ENCODE results near the gene NAA40. TPM values are rescaled to one million over a fixed set of nuclear protein-coding genes. Genes with fewer than 3 reads are reported as not detected.

NAA40 gene
- polyA plus RNA-seq, 1 donor from 2014 or later = 66.7 TPM

GRCh38 chr11:63909591-63910506, 29.0 kb upstream of the NAA40 start:
- H3K27ac ChIP-seq (ENCODE audit: low read length) = no peak overlapping the region
- TF ChIP-seq, protein P1, sequence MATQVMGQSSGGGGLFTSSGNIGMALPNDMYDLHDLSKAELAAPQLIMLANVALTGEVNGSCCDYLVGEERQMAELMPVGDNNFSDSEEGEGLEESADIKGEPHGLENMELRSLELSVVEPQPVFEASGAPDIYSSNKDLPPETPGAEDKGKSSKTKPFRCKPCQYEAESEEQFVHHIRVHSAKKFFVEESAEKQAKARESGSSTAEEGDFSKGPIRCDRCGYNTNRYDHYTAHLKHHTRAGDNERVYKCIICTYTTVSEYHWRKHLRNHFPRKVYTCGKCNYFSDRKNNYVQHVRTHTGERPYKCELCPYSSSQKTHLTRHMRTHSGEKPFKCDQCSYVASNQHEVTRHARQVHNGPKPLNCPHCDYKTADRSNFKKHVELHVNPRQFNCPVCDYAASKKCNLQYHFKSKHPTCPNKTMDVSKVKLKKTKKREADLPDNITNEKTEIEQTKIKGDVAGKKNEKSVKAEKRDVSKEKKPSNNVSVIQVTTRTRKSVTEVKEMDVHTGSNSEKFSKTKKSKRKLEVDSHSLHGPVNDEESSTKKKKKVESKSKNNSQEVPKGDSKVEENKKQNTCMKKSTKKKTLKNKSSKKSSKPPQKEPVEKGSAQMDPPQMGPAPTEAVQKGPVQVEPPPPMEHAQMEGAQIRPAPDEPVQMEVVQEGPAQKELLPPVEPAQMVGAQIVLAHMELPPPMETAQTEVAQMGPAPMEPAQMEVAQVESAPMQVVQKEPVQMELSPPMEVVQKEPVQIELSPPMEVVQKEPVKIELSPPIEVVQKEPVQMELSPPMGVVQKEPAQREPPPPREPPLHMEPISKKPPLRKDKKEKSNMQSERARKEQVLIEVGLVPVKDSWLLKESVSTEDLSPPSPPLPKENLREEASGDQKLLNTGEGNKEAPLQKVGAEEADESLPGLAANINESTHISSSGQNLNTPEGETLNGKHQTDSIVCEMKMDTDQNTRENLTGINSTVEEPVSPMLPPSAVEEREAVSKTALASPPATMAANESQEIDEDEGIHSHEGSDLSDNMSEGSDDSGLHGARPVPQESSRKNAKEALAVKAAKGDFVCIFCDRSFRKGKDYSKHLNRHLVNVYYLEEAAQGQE (IDR thresholded peaks at IDR 0.05; ENCODE audit: borderline replicate concordance) = no peak
- no peak for TF ChIP-seq MXI1 (conservative IDR thresholded peaks at IDR 0.05; ENCODE audit: poor library complexity, severe bottlenecking)
- no peak for TF ChIP-seq EZH2 (IDR thresholded peaks at IDR 0.05; ENCODE audit: borderline replicate concordance, insufficient read depth, low read length, poor library complexity, severe bottlenecking)
- TF ChIP-seq POLR2AphosphoS5 (IDR thresholded peaks at IDR 0.05) = no peak
- TF ChIP-seq CTCF (IDR thresholded peaks at IDR 0.05; ENCODE audit: poor library complexity, severe bottlenecking) = no peak
- no peak for TF ChIP-seq TAF1 (IDR thresholded peaks at IDR 0.05; ENCODE audit: low read depth)
- no peak for TF ChIP-seq EP300 (conservative IDR thresholded peaks at IDR 0.05; ENCODE audit: poor library complexity, severe bottlenecking)
- TF ChIP-seq SMC3 (conservative IDR thresholded peaks at IDR 0.05; ENCODE audit: poor library complexity) = no peak
- no peak for TF ChIP-seq RAD21 (conservative IDR thresholded peaks at IDR 0.05)
- no peaks in the 10 kb centered on the region for H3K9me2 ChIP-seq (ENCODE audit: insufficient read depth, low read length)
- H3K36me3 ChIP-seq (ENCODE audit: insufficient read depth, low read length) = peaks cover 6% of the 10 kb centered on the region
- no peaks in the 10 kb centered on the region for H3K27me3 ChIP-seq (ENCODE audit: insufficient read depth, low read depth, low read length)
- no peaks in the 10 kb centered on the region for H3K9me3 ChIP-seq (ENCODE audit: low read length)
- peaks cover 13% of the 10 kb centered on the region for H3K79me2 ChIP-seq (replicated peaks; ENCODE audit: insufficient read depth, low read length)
- H3K4me2 ChIP-seq (ENCODE audit: low read length) = no peak overlapping the region
- no peak overlapping the region for H2AFZ ChIP-seq (ENCODE audit: low read depth, low read length)
- H4K20me1 ChIP-seq (ENCODE audit: insufficient read depth) = peaks cover 2% of the 10 kb centered on the region
- no peak overlapping the region for H3K9ac ChIP-seq (ENCODE audit: low read length)
- no peak overlapping the region for H3K4me3 ChIP-seq (ENCODE audit: low read length)
- no peaks in the 10 kb centered on the region for H3F3A ChIP-seq (ENCODE audit: insufficient read depth, low read length, poor library complexity, severe bottlenecking)

- TF ChIP-seq TAF1 (IDR thresholded peaks at IDR 0.05; ENCODE audit: low read depth) = no peak
- no peak for TF ChIP-seq POLR2AphosphoS5 (IDR thresholded peaks at IDR 0.05)
- no peak for TF ChIP-seq EZH2 (IDR thresholded peaks at IDR 0.05; ENCODE audit: borderline replicate concordance, insufficient read depth, low read length, poor library complexity, severe bottlenecking)
- TF ChIP-seq RAD21 (conservative IDR thresholded peaks at IDR 0.05) = no peak
- TF ChIP-seq MXI1 (conservative IDR thresholded peaks at IDR 0.05; ENCODE audit: poor library complexity, severe bottlenecking) = no peak
- TF ChIP-seq CTCF (IDR thresholded peaks at IDR 0.05; ENCODE audit: poor library complexity, severe bottlenecking) = no peak
- TF ChIP-seq EP300 (conservative IDR thresholded peaks at IDR 0.05; ENCODE audit: poor library complexity, severe bottlenecking) = no peak
- TF ChIP-seq, protein P1 (IDR thresholded peaks at IDR 0.05; ENCODE audit: borderline replicate concordance) = no peak
- no peak for TF ChIP-seq SMC3 (conservative IDR thresholded peaks at IDR 0.05; ENCODE audit: poor library complexity)
- H3K79me2 ChIP-seq (replicated peaks; ENCODE audit: insufficient read depth, low read length) = peaks cover 20% of the 10 kb centered on the region
- H3K27ac ChIP-seq (ENCODE audit: low read length) = no peak overlapping the region
- H4K20me1 ChIP-seq (ENCODE audit: insufficient read depth) = peaks cover 7% of the 10 kb centered on the region
- no peaks in the 10 kb centered on the region for H3F3A ChIP-seq (ENCODE audit: insufficient read depth, low read length, poor library complexity, severe bottlenecking)
- no peak overlapping the region for H3K4me3 ChIP-seq (ENCODE audit: low read length)
- H3K36me3 ChIP-seq (ENCODE audit: insufficient read depth, low read length) = peaks cover 6% of the 10 kb centered on the region
- H3K27me3 ChIP-seq (ENCODE audit: insufficient read depth, low read depth, low read length) = no peaks in the 10 kb centered on the region
- H2AFZ ChIP-seq (ENCODE audit: low read depth, low read length) = no peak overlapping the region
- H3K9me3 ChIP-seq (ENCODE audit: low read length) = no peaks in the 10 kb centered on the region
- H3K9ac ChIP-seq (ENCODE audit: low read length) = no peak overlapping the region
- no peak overlapping the region for H3K4me2 ChIP-seq (ENCODE audit: low read length)
- H3K9me2 ChIP-seq (ENCODE audit: insufficient read depth, low read length) = no peaks in the 10 kb centered on the region
Observed at GRCh38 chr11:63910675-63911074, 28.1 kb upstream of the NAA40 start.
